Gastrocnemius medialis (tissue), 4 donors: ENCODE measurements around the gene DPM3. TPM values are rescaled to one million over a fixed set of nuclear protein-coding genes. Genes with fewer than 3 reads are reported as not detected.

Experiments
- ATAC-seq, 2 donors: fragments of 150-250 bp; one replicate each; pipeline ENCODE4 v1.9.1; 2016
- DNase-seq, 2 donors: peaks; one replicate each; pipeline ENCODE4 v3.0.0-alpha.2; 2019
- H3K27ac ChIP-seq, 4 donors: fragments of 200-600 bp; sonication (generic); 1 replicate in 1 of 4; 2 replicates in 3 of 4; pipeline ENCODE4 v1.5.1; 2016 to 2018; ENCODE audit warnings: mild to moderate bottlenecking in 2 of 4, moderate library complexity in 1 of 4
- H3K27me3 ChIP-seq, 3 donors: fragments of 200-600 bp; sonication (generic) in 2 of 3; 1 replicate in 1 of 3; 2 replicates in 2 of 3; pipeline versions ENCODE4 v1.5.1 to v1.6.0; 2016 to 2019; ENCODE audit warnings: mild to moderate bottlenecking in 1 of 3, moderate library complexity in 1 of 3
- H3K36me3 ChIP-seq, 2 donors: fragments of 200-600 bp; sonication (generic) in 1 of 2; one replicate each; pipeline ENCODE4 v1.5.1; 2017 to 2018
- H3K4me1 ChIP-seq, 2 donors: fragments of 200-600 bp; sonication (generic) in 1 of 2; one replicate each; pipeline ENCODE4 v1.5.1; 2016 to 2017; ENCODE audit warnings: mild to moderate bottlenecking in 2 of 2
- H3K4me3 ChIP-seq, 4 donors: fragments of 200-600 bp; sonication (generic) in 3 of 4; 1 replicate in 1 of 4; 2 replicates in 3 of 4; pipeline ENCODE4 v1.5.1; 2016 to 2019; ENCODE audit warnings: mild to moderate bottlenecking in 2 of 4
- H3K9me3 ChIP-seq, 3 donors: fragments of 200-600 bp; sonication (generic) in 2 of 3; 1 replicate in 1 of 3; 2 replicates in 2 of 3; pipeline ENCODE4 v1.5.1; 2016 to 2019
- POLR2A ChIP-seq, 2 donors: fragments of 450-650 bp; IDR thresholded peaks; one replicate each; pipeline ENCODE4 v1.6.1; 2017; ENCODE audit warnings: antibody characterized with exemption in 2 of 2, mild to moderate bottlenecking in 2 of 2, moderate library complexity in 2 of 2
- in situ Hi-C, 4 donors: fragments of 200-750 bp; cut with MboI; loops; one replicate each; pipeline versions ENCODE4 v1.15.0 to v1.8.0; 2017; ENCODE audit warnings: low sequenced_read_pairs in 4 of 4
- intact Hi-C: fragments of 100-400 bp; cut with DNase I; formaldehyde crosslinking; loops from one replicate; pipeline ENCODE4 v1.15.1; 2023; ENCODE audit warnings: low total_unique reads
- total RNA-seq, 4 donors: library from RNA; depleted of rRNA; stranded (reverse); fragments of >200 nt; gene quantifications; one replicate each; pipeline versions ENCODE4 v1.1.0 to v1.2.3, GENCODE V29; 2016
- TF ChIP-seq, protein P1 (sequence below), 5 experiments: fragments of 450-650 bp in 3 of 5; fragments of 200-600 bp in 2 of 5; sonication (generic) in 2 of 5; IDR thresholded peaks in 4 of 5; conservative IDR thresholded peaks in 1 of 5; 1 replicate in 4 of 5; 2 replicates in 1 of 5; pipeline ENCODE4 v1.5.1; 2016 to 2019; ENCODE audit warnings: antibody characterized with exemption in 5 of 5, mild to moderate bottlenecking in 3 of 5, moderate library complexity in 3 of 5

DPM3 gene
- total RNA-seq, 4 donors from 2014 or later: 7.3 to 69.5 (median 57.9) TPM

DNA sequence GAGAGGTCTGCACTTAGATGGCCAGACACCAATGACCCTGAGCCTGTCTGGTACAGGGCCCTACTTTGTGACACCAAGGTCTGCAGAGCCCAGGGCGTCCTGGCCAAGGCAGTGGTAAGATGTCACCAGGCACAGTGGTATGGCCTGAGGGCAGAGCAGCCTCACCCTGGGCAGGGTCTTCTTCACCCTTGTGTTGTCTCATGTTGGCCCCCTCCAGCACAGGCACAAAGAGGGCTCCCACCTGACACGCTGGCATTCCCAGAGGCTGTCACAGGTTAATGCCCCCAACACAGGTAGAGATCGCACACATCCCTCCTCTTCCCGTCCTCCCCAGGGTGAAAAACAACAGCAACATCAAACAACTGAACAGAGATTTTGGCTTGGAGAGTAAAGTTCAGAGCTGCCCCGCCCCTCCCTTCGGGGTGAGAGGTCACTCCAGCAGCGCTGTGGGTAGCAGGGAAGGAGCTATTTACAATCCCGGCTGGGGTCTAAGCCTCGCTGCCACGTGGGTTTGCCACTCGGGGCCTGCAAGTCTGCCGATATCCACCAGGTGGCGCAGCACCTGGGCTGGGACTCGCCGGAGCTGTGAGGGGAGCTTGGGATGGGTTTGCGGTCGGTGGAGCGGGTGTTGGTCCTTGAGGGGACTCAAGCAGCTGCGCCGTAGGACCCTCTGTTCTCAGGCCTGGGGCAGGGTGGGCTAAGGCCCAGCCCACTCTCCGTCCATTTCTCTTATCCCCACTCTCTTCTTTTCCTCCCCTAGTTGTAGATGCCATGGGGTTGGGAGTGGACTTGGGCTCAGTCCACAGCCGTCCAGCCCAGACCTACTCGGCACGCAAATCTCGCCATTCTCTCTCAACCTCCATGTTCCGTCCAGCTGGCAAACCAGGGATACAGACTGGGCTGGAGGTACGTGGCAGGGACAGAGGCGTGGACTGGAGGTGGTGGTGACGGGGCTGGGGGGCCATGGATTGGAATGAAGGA, 49.0 kb downstream of the DPM3 start:
- DNase-seq: peak; percentile 44 to 59
- H3K36me3 ChIP-seq: no peaks in the 10 kb centered on the region
- no peaks in the 10 kb centered on the region for H3K9me3 ChIP-seq
- peak; percentile 44 to 81 for ATAC-seq
- H3K4me3 ChIP-seq: no peak overlapping the region
- in situ Hi-C loops (loop anchor here (5.0 kb wide), 1 partner anchor 76 kb away; no protein-coding TSS in a partner anchor), intact Hi-C loops (loop anchor here (1.0 to 2.0 kb wide), 2 partner anchors 49 to 76 kb away; partner anchors contain the start of gene DPM3)
- TF ChIP-seq POLR2A (IDR thresholded peaks at IDR 0.05): no peak
- TF ChIP-seq, protein P1, sequence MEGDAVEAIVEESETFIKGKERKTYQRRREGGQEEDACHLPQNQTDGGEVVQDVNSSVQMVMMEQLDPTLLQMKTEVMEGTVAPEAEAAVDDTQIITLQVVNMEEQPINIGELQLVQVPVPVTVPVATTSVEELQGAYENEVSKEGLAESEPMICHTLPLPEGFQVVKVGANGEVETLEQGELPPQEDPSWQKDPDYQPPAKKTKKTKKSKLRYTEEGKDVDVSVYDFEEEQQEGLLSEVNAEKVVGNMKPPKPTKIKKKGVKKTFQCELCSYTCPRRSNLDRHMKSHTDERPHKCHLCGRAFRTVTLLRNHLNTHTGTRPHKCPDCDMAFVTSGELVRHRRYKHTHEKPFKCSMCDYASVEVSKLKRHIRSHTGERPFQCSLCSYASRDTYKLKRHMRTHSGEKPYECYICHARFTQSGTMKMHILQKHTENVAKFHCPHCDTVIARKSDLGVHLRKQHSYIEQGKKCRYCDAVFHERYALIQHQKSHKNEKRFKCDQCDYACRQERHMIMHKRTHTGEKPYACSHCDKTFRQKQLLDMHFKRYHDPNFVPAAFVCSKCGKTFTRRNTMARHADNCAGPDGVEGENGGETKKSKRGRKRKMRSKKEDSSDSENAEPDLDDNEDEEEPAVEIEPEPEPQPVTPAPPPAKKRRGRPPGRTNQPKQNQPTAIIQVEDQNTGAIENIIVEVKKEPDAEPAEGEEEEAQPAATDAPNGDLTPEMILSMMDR (IDR thresholded peaks at IDR 0.05 in 4 of 5, conservative IDR thresholded peaks at IDR 0.05 in 1 of 5): peak; percentile 86 to 99 (median 97)
- peaks cover 12 to 13% of the 10 kb centered on the region in 2 donors for H3K4me1 ChIP-seq
- no peaks in the 10 kb centered on the region for H3K27me3 ChIP-seq
- H3K27ac ChIP-seq: no peak overlapping the region

Other genes with a start within 250 kb of the DPM3 start
- 1 to 10 TPM; 4.6 to 7.6 (median 6.1) TPM for gene PMVK, start 203.8 kb downstream of the DPM3 start, total RNA-seq
- 100 to 1,000 TPM; 126 to 171 (median 165) TPM for gene PBXIP1, start 184.4 kb downstream of the DPM3 start, total RNA-seq
- gene PYGO2, start 178.7 kb downstream of the DPM3 start, total RNA-seq: 10 to 100 TPM; 12.6 to 22.7 (median 17.8) TPM
- gene SHC1, start 169.8 kb downstream of the DPM3 start, total RNA-seq: 100 to 1,000 TPM in 1 of 4 donors, 10 to 100 TPM in 3; 27.4 to 135 (median 54.9) TPM
- 10 to 100 TPM in 1 of 4 donors, 1 to 10 TPM in 3; 3.6 to 15.7 (median 7.9) TPM for gene CKS1B, start 165.8 kb downstream of the DPM3 start, total RNA-seq
- 10 to 100 TPM; 26.6 to 36.8 (median 31.7) TPM for gene FLAD1, start 157.2 kb downstream of the DPM3 start, total RNA-seq
- gene LENEP, start 146.9 kb downstream of the DPM3 start, total RNA-seq: not detected
- 100 to 1,000 TPM in 1 of 4 donors, 10 to 100 TPM in 3; 61.3 to 100 (median 73.1) TPM for gene ZBTB7B, start 137.7 kb downstream of the DPM3 start, total RNA-seq
- not detected for gene DCST2, start 106.8 kb downstream of the DPM3 start, total RNA-seq
- gene DCST1, start 106.7 kb downstream of the DPM3 start, total RNA-seq: under 1 TPM in 2 of 4 donors, not detected in 2; 0.13 to 0.35 TPM
- gene ADAM15, start 89.2 kb downstream of the DPM3 start, total RNA-seq: 10 to 100 TPM; 30.3 to 42.8 (median 36.9) TPM
- under 1 TPM; 0.41 to 0.87 (median 0.80) TPM for gene EFNA4, start 76.8 kb downstream of the DPM3 start, total RNA-seq
- gene EFNA3, start 61.7 kb downstream of the DPM3 start, total RNA-seq: 1 to 10 TPM in 2 of 4 donors, under 1 TPM in 1, not detected in 1; 0.55 to 1.8 (median 1.6) TPM
- 10 to 100 TPM; 12.6 to 35.1 (median 14.4) TPM for gene EFNA1, start 12.7 kb downstream of the DPM3 start, total RNA-seq
- 10 to 100 TPM in 1 of 4 donors, 1 to 10 TPM in 3; 3.5 to 11.4 (median 8.2) TPM for gene SLC50A1, start 4.7 kb downstream of the DPM3 start, total RNA-seq
- gene KRTCAP2, start 32.8 kb upstream of the DPM3 start, total RNA-seq: 100 to 1,000 TPM in 1 of 4 donors, 10 to 100 TPM in 3; 59.6 to 102 (median 91.6) TPM
- gene TRIM46, start 33.3 kb upstream of the DPM3 start, total RNA-seq: not detected
- 1 to 10 TPM; 1.5 to 4.6 (median 3.3) TPM for gene THBS3, start 67.4 kb upstream of the DPM3 start, total RNA-seq
- gene MTX1, start 68.2 kb upstream of the DPM3 start, total RNA-seq: 10 to 100 TPM; 14.4 to 26.9 (median 24.6) TPM
- 10 to 100 TPM in 3 of 4 donors, 1 to 10 TPM in 1; 7.9 to 22.3 (median 18.8) TPM for gene ENTREP3, start 115.0 kb upstream of the DPM3 start, total RNA-seq
- gene SCAMP3, start 121.8 kb upstream of the DPM3 start, total RNA-seq: 100 to 1,000 TPM in 1 of 4 donors, 10 to 100 TPM in 3; 60.0 to 108 (median 79.3) TPM
- gene CLK2, start 133.0 kb upstream of the DPM3 start, total RNA-seq: 10 to 100 TPM in 2 of 4 donors, 1 to 10 TPM in 2; 7.1 to 13.1 (median 9.8) TPM
- 1 to 10 TPM in 2 of 4 donors, under 1 TPM in 2; 0.18 to 1.5 (median 1.1) TPM for gene HCN3, start 136.9 kb upstream of the DPM3 start, total RNA-seq
- not detected for gene PKLR, start 160.9 kb upstream of the DPM3 start, total RNA-seq
- 10 to 100 TPM; 47.6 to 65.4 (median 49.1) TPM for gene FDPS, start 168.3 kb upstream of the DPM3 start, total RNA-seq
- 10 to 100 TPM in 2 of 4 donors, 1 to 10 TPM in 2; 7.4 to 11.5 (median 9.4) TPM for gene RUSC1, start 180.4 kb upstream of the DPM3 start, total RNA-seq